NK-92 treated with Interleukin-12 subunit alpha and Interleukin-12 subunit beta, amount 100 ng/mL, for 24 hours (cell line): ENCODE data around the gene SCAF8.
"Not testable (repeated sequence)": the region's sequence is repeated elsewhere in the genome, so short reads cannot be mapped to it uniquely, and the experiment has no call there.

Source experiments
- DNase-seq: peaks from one replicate; lab custom pipeline; 2025; lab: John Stamatoyannopoulos, UW

Gene SCAF8

DNA sequence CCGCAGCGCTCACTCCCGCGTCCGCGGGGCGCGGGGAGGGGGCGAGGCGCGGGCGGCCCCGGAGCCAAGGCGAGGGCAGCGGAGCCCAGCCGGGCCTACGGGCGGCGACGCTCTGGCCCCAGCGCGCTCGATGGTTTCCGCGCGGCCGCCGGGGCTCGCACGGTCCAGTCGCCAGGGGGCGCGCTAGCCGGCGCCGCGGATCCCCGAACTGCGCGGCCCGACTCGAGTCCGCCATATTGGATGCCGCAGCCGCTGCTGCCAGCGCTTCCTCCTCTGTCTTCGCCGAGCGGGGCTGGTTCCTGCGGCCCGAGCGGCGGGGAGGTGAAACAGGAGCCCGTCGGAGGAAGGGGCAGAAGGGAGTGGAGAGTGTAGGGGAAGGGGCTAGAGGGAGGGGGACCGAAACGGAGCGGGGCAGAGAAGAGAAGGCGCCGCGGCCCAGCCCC lies at the start of gene SCAF8:
Gene SCAF8 (plus strand): TSS at position 234 of the 443 bp plus-strand sequence. CDS start 485 bp downstream, outside the sequence.
- peak; percentile 66 for DNase-seq

DNA sequence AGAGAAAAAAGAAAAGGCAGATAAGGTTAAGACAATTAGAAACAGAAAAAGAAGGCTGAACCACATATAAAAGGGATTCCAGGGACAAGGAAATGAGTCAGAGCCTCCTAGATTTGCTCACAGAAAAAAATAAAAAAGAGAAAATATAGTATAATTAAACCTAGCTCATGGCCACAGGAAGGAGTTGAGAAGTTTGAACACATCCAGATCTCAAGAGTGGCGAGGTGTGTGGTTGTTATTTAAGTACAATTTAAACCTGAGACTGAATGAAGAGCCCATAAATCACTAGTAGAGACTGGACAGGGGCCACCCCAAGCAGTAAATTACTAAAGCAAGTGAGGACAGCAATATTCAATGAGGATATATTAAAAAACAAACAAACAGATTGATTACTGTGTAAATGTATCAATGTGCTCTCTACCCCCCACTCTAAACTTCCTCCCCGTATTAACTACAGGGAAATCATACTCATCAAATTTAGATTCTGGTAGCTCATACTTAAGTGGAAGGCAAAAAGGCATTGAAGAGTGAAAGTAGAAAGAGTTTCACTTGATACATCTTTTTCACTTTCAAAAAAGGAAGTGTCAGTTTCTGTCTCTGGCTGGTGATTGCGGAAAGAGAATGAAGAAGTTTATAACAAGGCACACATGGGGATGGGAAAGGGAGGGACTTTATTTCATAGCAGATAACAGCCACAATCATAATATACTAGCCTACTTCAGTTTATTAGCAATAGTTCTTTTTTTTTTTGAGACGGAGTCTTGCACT lies 49.3 kb upstream of the SCAF8 start:
- no peak for DNase-seq

GRCh38 chr6:154686162-154686561 lies 47.1 kb upstream of the SCAF8 start:
- no peak for DNase-seq

DNA sequence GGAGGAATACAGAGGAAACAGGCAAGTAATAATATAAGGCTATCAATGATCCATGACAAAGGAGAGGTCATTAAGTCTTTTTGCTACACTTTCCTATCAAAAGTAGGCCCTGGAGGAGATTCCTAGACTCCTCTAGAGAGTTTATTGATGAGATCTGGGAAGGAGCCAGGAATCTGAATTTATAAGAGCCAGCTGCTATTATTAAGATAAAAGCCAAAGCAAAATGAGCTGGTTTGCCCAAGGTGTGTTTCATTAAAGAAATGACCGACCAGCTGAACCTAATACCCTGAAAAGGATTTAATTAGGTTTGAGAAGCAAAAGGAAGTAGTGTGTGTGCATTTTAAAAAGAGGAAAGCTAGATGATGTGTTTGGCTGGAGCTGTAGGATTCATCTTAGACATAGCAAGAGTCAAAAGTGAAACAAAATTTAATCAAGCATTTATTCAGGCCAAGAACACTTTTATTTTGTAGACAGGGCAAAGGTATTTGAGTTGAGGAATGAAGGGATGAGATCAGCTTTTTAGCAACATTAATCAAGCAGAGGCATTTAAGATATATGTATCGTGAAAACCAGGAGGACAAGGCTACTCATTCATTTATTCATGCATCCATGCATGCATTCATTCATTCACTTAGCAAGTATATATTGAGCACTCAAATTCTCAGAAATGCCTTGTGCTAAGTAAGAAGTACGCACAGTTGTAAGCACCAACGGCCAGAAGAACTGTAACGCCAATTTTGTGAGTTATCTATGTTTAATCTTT lies 43.5 kb upstream of the SCAF8 start:
- no peak for DNase-seq

DNA sequence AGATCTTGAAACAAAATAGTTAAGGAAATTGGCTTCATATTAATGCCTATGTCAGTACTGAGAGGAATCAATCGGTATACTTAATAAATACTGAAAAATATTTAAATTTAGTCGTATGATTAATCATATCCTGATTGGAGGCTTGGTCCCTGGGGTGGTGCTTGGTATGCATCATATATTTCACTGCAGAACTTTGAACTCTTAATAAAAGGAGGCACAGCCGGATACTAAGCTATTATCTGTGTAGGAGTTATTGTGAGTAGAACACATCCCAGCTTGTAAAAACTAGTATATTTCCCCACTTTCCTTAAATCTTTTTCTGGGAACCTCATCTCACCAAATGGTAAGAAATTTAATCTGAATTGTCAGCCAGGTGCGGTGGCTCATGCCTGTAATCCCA lies 42.4 kb upstream of the SCAF8 start:
- no peak for DNase-seq

- no peak for DNase-seq
Measured at GRCh38 chr6:154696661-154697060, 36.6 kb upstream of the SCAF8 start.

DNA sequence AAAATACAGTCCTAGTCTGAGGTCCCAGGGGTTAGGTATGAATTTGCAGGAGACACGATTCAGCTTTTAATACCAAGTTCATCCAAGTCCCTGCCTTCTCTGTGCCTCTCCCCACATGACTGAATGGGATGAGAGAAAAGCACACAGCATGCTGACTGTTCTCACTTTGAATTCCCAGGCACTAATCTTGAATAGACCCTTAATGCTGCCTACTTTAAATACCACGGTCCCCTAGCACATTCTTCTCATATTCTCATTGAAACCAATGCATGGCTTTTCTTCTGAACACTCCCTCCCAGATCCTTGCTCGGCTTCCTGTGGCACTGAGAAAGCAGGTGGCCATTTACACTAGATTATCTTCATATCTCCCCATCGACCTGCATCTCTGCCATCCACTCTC lies 30.1 kb upstream of the SCAF8 start:
- DNase-seq: no peak

- no peak for DNase-seq
Measured at GRCh38 chr6:154705471-154706113, 27.6 kb upstream of the SCAF8 start.

DNA sequence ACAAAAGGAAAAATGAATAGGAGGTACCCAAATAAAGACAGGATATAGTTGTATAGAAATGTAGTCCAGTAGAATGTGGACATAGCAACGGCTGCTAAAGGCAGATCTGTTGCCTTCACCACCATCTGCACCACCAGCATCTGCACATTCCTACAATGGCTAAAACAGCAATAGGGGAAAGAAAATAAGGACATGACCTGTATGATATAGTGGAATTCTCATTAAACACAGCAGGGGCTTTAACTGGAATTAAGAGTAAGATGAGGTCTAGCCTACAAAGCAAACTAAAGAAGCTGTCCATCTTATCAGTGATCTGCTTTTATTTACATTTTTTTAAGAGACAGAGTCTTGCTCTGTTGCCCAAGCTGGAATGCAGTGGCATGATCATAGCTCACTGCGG lies 26.8 kb upstream of the SCAF8 start:
- no peak for DNase-seq

DNA sequence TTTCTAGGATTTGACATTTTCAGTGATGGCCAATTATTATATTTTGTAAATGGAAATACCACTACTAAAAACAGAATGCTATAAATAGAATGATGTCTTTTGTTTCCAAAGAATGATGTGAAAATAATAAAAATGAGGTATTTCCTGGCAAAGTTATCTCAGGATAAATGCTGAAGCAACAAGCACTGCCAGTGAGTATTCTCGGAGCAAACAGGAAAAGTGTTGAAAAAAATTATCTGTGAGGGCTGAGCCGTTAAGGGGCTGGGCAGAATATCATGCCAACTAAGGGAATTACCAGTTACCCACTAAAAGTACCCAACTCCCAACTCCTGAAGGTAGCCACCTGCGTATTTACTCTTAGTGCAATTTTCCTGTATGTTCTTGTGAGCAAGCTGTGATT lies 23.6 kb upstream of the SCAF8 start:
- no peak for DNase-seq

- DNase-seq: no peak
Measured at GRCh38 chr6:154710689-154711088, 22.5 kb upstream of the SCAF8 start.

- DNase-seq: no peak
Measured at GRCh38 chr6:154715446-154715845, 17.8 kb upstream of the SCAF8 start.

DNA sequence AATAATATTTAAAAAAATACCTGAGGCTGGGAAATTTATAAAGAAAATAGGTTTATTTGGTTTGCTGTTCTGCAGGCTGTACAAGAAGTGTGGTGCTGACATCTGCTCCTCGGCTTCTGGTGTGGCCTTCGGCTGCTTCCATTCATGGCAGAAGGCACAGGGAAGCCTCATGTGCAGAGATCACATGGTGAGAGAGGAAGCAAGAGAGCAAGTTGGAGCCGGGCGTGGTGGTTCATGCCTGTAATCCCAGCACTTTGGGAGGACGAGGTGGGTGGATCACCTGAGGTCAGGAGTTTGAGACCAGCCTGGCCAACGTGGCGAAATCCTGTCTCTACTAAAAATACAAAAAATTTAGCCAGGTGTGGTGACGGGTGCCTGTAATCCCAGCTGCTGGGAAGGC lies 16.9 kb upstream of the SCAF8 start:
- DNase-seq: not testable (repeated sequence)

DNA sequence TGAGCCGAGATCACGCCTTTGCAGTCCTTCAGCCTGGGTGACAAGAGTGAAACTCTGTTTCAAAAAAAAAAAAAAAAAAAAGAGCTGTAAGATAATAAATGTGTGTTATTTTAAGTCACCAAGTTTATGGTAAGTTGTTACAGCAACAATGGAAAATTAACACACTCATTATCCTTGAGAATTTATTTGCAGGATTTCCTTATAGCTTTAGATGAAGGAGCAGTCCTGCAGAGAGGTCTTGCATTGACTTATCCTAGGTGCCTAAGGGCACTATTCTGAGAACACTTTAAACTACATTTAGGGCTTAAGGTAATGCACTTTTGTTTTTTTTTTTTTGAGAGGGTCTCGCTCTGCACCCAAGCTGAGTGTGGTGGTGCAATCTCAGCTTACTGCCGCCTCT lies 13.8 kb upstream of the SCAF8 start:
- DNase-seq: no peak

DNA sequence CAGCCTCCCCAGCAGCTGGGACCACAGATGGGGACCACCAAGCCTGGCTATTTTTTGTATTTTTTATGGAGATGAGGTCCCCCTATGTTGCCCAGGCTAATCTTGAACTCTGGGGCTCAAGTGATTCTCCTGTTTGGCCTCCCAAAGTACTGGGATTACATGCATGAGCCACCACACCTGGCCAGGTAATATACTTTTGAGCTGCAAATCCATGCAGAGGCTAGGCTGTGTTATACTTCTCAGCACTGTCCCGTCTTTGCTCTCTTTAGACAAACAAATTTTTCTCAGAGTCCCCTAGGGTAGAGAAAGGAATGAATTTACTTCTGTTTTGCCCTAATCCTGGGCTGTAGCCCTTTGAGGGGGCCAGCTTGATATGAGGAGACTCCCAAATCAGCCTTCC lies 13.4 kb upstream of the SCAF8 start:
- DNase-seq: no peak

DNA sequence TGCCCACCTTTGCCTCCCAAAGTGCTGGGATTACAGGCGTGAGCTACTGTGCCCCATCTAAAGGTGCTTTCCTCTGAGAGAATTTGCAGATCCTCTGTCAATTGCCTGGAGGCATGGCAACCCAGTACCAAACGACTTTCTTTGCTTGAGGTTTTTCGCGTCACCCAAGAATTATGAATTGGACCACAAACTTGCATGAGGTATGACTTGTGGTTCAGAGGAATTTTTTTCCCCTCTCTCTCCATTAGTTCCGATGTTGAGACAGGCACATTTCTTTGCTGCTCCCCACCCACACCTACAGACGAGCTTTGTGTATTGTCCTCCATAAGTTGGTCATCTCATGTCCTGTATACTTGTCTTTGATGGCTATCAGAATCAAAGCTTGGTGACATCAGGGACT lies 11.8 kb upstream of the SCAF8 start:
- DNase-seq: no peak

- DNase-seq: no peak
Measured at GRCh38 chr6:154726887-154727286, 6.3 kb upstream of the SCAF8 start.

- DNase-seq: no peak
Measured at GRCh38 chr6:154731296-154732218, 1.7 kb upstream of the SCAF8 start.

GRCh38 chr6:154732538-154733182 lies 556 bp upstream of the SCAF8 start:
- no peak for DNase-seq

- DNase-seq: peak; percentile 88
Measured at GRCh38 chr6:154733626-154734382, 588 bp downstream of the SCAF8 start.
